SJCRH30 (cell line): ENCODE measurements around the gene KCNIP3. TPM values are rescaled to one million over a fixed set of nuclear protein-coding genes. Genes with fewer than 3 reads are reported as not detected.
"Not testable (repeated sequence)": the region's sequence is repeated elsewhere in the genome, so short reads cannot be mapped to it uniquely, and the experiment has no call there.

ENCODE experiments used
- DNase-seq, 2 experiments: peaks; one replicate each; pipeline ENCODE4 v3.0.0-alpha.2; 2015 to 2020
- H3K27ac ChIP-seq: fragments of 250-450 bp; sonication (Bioruptor Pico); 2 replicates; pipeline ENCODE4 v1.5.1; 2020; ENCODE audit warnings: mild to moderate bottlenecking, moderate library complexity
- H3K27me3 ChIP-seq: fragments of 250-450 bp; sonication (Bioruptor Pico); 2 replicates; pipeline ENCODE4 v1.5.1; 2020; ENCODE audit warnings: mild to moderate bottlenecking, moderate library complexity
- H3K36me3 ChIP-seq: fragments of 250-450 bp; sonication (Bioruptor Pico); 2 replicates; pipeline ENCODE4 v1.5.1; 2020; ENCODE audit warnings: mild to moderate bottlenecking, moderate library complexity
- H3K4me1 ChIP-seq: fragments of 250-450 bp; sonication (Bioruptor Pico); 2 replicates; pipeline ENCODE4 v1.5.1; 2020; ENCODE audit warnings: mild to moderate bottlenecking, moderate library complexity
- H3K4me3 ChIP-seq: fragments of 250-450 bp; sonication (Bioruptor Pico); 2 replicates; pipeline ENCODE4 v1.5.1; 2020; ENCODE audit warnings: mild to moderate bottlenecking, moderate library complexity
- H3K9me3 ChIP-seq: fragments of 250-450 bp; sonication (Bioruptor Pico); replicated peaks from 2 replicates; pipeline ENCODE4 v1.5.1; 2020; ENCODE audit warnings: mild to moderate bottlenecking, moderate library complexity
- total RNA-seq: library from RNA; depleted of rRNA; stranded (reverse); fragments of >200 nt; shearing (Covaris generic); gene quantifications from 2 replicates; pipeline ENCODE4 v1.2.3, GENCODE V29; 2014

KCNIP3 gene
- total RNA-seq, 1 experiment from 2014 or later, result not detected

DNA sequence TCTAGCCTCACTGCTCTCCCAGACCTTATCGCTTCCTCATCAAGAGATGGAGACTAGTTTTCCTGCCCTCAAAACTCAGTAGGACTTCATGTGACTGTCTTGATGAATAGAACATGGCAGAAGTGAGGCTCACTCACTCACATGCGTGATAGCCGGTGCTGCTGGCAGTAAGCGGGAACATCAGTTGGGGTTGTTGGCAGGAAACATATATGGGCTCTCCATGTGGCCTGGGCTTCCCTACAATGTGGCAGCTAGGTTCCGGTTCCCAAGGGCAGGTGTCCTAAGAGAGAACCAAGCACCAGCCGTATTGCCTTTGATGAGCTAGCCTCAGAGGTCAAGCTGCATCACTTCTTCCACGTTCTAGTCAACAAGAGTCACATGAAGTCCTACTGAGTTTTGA lies 90.2 kb downstream of the KCNIP3 start:
- H3K36me3 ChIP-seq, result no peaks in the 10 kb centered on the region
- no peak overlapping the region for H3K27ac ChIP-seq
- H3K4me1 ChIP-seq, result no peaks in the 10 kb centered on the region
- H3K4me3 ChIP-seq, result no peak overlapping the region
- DNase-seq, result no peak
- 0 out of 2 replicates have a peak, but pooled peaks cover 4% of the 10 kb centered on the region for H3K27me3 ChIP-seq
- no peaks in the 10 kb centered on the region for H3K9me3 ChIP-seq

DNA sequence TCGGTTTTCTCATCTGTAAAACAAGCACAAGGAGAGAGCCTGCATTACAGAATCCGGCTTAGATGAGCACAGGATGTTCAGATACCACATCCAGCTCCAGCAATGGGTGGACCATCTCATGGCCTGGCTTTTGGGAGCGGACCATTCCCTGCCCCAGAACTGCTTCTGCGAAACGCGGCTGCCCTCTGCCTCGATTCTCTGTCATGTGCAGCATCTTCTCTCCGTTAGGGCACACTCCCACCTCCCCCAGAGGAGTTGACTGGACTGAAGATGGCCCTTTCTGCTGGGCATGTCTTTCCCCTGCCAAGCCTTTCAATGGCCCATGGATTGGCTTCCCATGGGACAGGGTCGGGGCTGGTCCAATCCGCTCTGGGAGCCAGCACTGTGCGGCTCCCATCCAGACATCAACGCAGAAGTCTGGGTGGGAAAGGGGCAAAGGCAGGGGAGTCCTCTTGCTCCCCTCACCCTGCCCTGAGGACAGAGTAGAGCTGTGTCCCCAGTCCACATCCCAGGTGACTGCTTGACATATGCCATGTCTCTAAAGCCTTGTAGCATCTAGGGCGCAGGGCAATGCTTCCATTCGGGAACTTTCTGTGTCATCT lies 91.0 kb downstream of the KCNIP3 start:
- no peak for DNase-seq
- Histone ChIP-seq H3K27me3 (0 out of 2 replicates have a peak, but pooled peaks cover 4% of the 10 kb centered on the region), H3K36me3 (no peaks in the 10 kb centered on the region)

DNA sequence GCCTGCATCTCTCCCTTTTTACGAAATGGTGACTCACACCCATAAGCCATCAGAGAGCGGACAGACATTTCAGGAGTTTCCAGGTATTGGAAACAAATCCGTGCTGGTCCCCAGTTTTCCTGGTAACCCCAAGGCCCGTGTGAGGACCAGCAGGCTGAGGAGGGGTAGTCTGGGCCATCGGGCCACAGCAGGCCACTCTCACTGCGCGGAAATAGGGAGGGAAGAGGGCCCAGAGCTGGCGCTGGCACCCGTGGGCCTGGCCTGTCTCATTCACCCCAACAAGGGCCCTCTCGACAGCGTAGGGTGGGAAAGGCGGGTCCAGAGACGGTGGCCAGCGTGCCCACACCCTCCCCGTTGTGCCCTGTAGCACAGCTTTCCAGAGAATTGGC lies 91.7 kb downstream of the KCNIP3 start:
- no peaks in the 10 kb centered on the region for H3K4me1 ChIP-seq
- H3K4me3 ChIP-seq, result no peak overlapping the region
- H3K27me3 ChIP-seq, result 0 out of 2 replicates have a peak, but pooled peaks cover 4% of the 10 kb centered on the region
- H3K36me3 ChIP-seq, result no peaks in the 10 kb centered on the region
- no peak for DNase-seq
- no peak overlapping the region for H3K27ac ChIP-seq
- no peaks in the 10 kb centered on the region for H3K9me3 ChIP-seq

More for the DNA sequence above, 91.0 kb downstream of the KCNIP3 start:
- H3K9me3 ChIP-seq, result no peaks in the 10 kb centered on the region
- H3K27ac ChIP-seq, result no peak overlapping the region
- H3K4me1 ChIP-seq, result no peaks in the 10 kb centered on the region
- H3K4me3 ChIP-seq, result no peak overlapping the region

DNA sequence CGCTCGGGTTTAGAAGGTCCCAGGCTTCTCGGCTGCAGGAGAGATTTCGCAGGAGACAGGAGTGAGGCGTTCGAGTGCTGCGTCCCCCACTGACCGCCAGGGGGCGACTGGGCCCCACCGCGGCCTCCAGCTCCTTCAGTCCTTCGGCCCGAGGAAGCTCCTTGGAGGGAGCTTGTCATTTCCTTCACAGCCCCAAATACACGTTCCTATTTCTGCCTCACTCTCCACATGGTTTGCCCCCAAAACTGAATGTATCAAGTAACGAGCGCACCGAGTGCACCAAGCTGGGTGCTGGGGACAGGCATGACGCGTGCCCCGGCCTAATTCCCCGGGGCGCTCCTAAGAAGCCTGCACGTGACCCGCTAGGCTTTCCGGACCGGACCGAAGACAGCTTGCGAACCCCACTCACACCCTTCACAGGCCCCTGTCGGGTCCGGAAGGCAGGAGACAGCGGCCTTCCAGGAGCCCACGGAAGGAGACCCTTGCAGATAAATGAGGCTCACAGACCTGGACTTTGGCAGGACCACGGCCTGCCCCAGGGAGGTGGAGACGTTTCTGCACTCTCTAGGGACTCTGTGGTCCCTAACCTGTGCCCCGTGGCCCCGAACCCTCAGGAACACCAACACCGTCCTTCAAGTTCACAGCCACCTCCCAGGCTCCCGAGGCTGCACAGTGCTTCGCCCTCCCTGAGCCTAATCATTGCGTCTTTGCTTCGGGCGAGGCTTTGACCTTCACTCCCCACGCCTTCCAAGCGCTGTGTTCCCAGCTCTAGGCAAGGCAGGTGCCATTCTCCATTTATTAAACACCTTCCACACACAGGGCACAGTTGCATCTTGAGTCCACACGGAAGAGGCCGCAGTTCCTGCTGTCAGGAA lies 92.3 kb downstream of the KCNIP3 start:
- Histone ChIP-seq H3K36me3 (no peaks in the 10 kb centered on the region), H3K9me3 (no peaks in the 10 kb centered on the region), H3K4me1 (no peaks in the 10 kb centered on the region), H3K4me3 (no peak overlapping the region), H3K27ac (no peak overlapping the region), H3K27me3 (0 out of 2 replicates have a peak, but pooled peaks cover 4% of the 10 kb centered on the region)
- peak; percentile 38 to 69 for DNase-seq

DNA sequence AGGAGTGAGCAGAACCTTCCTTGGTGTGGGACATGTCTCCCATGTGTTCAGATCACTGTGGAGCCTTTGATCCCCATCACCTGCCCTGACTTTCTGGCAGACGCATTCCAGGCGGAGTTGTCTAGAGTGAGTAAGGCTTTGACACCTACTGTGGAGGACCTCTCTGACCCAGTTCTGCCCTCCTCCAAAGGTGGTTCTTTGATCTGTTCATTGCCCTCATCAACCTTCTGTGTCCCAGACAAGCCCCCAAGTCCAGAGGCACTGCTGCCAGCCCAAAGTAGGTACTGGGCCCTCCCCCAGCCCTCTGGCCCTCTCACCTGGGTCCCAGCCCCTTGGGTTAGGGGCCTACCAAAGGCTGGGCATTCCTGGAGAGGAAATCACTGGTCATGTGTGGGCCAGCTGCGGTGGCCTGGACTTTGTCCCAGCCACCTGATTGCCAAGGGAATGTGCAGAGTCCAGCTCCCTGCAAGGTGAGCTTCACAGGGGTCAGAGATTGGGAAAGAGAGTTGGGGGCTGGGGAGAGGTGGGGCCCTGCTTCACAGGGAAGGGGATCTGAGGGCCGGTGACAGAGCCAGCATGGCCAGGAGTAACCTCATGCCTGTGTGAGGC lies 93.2 kb downstream of the KCNIP3 start:
- H3K4me3 ChIP-seq, result no peak overlapping the region
- no peaks in the 10 kb centered on the region for H3K4me1 ChIP-seq
- 0 out of 2 replicates have a peak, but pooled peaks cover 4% of the 10 kb centered on the region for H3K27me3 ChIP-seq
- H3K27ac ChIP-seq, result no peak overlapping the region
- no peaks in the 10 kb centered on the region for H3K9me3 ChIP-seq
- no peak for DNase-seq
- H3K36me3 ChIP-seq, result no peaks in the 10 kb centered on the region

DNA sequence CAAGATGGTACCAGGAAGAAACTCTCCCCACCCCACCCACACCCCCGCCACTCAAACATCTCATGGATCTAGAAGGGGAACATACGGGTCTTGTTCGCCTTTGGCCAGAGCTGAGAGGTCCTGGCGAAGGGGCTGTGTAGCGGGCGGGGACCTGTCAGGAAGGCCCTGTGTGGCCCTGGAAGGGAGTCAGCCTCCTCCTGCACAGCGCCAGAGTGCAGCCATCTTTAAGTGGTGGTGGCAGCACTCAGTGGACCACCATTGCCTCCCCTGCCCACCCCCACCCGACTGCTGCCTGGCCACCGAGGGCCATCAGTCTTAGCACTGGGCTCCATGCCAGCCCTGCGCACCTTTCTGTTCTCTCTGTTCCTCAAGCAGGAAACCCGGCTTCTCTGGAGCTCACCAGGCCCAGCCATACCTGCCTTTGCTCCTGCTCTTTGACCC lies 93.8 kb downstream of the KCNIP3 start:
- no peak for DNase-seq
- no peak overlapping the region for H3K4me3 ChIP-seq
- no peak overlapping the region for H3K27ac ChIP-seq

DNA sequence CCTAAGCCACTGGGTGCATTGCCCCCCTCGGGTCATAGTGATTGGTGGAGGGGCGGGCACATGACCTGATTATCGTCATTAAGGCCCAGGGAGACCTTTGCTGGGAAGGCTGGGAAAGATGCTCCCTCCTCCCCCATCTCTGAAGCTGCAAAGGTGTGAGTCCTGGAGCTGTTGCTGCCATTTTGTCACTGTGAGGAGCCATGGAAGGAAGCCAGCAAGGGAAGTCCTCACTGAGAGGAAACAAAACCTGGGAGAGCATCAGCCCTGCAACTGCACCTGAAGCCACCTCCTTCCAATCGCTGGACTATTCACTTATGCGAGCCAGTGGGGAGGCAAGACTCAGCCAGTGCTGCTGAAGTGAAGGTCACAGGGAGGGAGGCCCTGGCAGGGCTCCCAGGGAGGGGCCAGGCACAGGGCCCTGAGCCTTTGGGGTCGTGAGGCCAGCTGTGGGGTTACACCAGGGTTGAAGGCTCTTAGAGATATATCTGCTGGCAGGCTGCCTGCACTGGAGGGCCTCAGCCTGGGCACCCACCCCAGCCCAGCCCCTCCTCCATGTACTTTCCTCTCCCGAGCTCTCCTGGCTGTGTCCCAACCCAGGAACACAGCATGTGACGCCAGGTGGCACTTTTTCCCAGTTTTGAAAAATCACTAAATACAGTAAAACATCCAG lies 94.6 kb downstream of the KCNIP3 start:
- no peak overlapping the region for H3K27ac ChIP-seq
- H3K27me3 ChIP-seq, result 0 out of 2 replicates have a peak, but pooled peaks cover 4% of the 10 kb centered on the region
- no peak overlapping the region for H3K4me3 ChIP-seq
- H3K36me3 ChIP-seq, result no peaks in the 10 kb centered on the region
- H3K4me1 ChIP-seq, result no peaks in the 10 kb centered on the region
- no peaks in the 10 kb centered on the region for H3K9me3 ChIP-seq
- no peak for DNase-seq

More for the DNA sequence above, 93.8 kb downstream of the KCNIP3 start:
- no peaks in the 10 kb centered on the region for H3K36me3 ChIP-seq
- 0 out of 2 replicates have a peak, but pooled peaks cover 4% of the 10 kb centered on the region for H3K27me3 ChIP-seq
- no peaks in the 10 kb centered on the region for H3K4me1 ChIP-seq
- H3K9me3 ChIP-seq, result no peaks in the 10 kb centered on the region

DNA sequence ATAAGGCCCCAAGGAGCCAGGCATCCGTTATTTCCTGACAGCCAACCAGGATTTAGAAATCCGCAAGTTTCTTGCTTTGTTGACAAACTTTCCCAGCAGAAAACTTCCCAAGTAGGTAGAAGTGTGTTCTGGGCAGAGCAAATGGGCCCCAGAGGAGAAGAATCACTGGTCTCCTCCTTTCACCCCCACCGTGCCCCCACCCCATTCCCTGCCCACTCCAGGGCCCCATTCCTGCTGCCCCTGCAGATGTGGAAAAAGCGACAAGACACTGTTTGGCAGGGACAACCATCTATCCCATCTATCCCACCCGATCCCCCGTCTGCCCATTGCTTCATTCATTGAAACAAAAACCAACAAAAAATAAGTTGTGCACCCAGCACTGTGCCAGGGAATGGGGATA lies 95.2 kb downstream of the KCNIP3 start:
- no peaks in the 10 kb centered on the region for H3K4me1 ChIP-seq

DNA sequence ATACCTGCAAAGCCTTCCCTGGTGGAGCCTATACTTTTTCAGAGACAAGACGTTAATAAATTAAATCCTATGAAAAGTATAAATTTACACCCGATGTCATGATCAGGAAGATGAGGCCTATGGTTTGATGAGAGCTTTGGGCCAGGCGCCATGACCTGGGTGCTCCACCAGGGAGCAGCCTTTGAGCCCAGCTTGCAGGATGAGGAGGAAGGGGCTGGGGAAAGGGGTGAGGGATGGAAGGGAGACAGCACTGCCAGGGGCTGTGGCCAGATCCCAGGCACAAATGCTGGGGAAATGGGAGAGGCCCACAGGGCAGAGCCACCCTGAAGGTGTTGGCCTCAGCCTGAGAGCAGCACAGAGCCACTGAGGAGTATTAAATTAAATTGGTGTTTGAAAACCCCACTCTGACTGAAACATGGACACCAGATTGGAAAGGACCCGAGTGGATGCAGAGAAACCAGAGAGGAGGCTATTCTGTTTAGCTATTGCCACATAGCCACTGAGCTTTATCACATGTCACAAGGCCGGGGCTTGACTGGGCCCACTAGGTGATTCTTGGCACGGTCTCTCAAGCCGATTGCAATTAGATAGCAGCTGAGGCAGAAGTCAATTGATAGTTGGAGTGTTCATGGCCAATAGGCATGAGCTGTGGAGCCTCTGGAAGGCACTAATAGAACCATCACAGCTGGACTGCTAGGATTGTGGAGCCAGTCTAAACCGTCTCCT lies 95.7 kb downstream of the KCNIP3 start:
- Histone ChIP-seq H3K4me3 (no peak overlapping the region), H3K4me1 (no peaks in the 10 kb centered on the region), H3K9me3 (no peaks in the 10 kb centered on the region), H3K27me3 (0 out of 2 replicates have a peak, but pooled peaks cover 4% of the 10 kb centered on the region), H3K36me3 (no peaks in the 10 kb centered on the region), H3K27ac (no peak overlapping the region)
- DNase-seq, result no peak

More for the DNA sequence above, 95.2 kb downstream of the KCNIP3 start:
- Histone ChIP-seq H3K27me3 (0 out of 2 replicates have a peak, but pooled peaks cover 4% of the 10 kb centered on the region), H3K36me3 (no peaks in the 10 kb centered on the region), H3K9me3 (no peaks in the 10 kb centered on the region), H3K4me3 (no peak overlapping the region), H3K27ac (no peak overlapping the region)
- no peak for DNase-seq

DNA sequence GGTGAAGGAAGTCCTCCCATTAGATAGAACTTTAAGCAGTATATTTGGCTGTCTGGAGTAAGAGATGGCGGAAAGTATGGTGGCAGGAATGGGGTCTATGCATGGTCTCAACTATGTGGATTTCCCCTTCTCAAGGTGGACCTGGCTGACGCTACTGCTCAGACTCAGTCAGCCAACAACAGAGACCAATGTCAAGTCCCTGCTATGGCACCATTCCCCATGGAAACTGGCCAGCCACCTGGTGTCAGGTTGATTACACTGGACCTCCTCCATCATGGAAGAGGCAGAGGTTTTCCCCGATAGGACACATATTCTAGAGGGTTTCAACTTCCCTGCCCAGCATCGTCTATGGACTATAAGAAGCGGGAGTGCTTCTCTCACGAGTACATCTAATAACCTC lies 96.8 kb downstream of the KCNIP3 start:
- no peak overlapping the region for H3K27ac ChIP-seq
- H3K4me3 ChIP-seq, result no peak overlapping the region
- H3K4me1 ChIP-seq, result no peaks in the 10 kb centered on the region
- no peak for DNase-seq
- H3K9me3 ChIP-seq, result no peaks in the 10 kb centered on the region
- no peaks in the 10 kb centered on the region for H3K36me3 ChIP-seq
- H3K27me3 ChIP-seq, result no peaks in the 10 kb centered on the region

DNA sequence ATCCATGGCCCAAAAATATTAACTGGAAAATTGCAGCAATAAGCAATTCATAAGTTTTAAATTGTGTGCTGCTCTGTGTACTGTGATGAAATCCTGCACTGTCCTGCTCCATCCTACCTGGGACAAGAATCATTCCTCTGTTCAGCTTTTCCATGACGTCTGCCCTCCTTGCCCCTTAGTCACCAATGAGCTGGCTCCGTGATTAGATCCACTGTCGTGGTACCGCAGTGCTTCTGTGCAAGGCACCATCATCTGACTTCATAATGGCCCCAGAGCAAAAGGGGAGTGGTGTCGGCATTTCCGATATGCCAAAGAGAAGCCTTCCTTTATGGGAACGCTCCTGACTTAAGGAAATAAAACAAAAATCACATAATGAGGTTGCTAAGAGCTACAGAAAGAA lies 101.9 kb downstream of the KCNIP3 start:
- H3K9me3 ChIP-seq, result no peaks in the 10 kb centered on the region
- H3K27ac ChIP-seq, result no peak overlapping the region
- no peaks in the 10 kb centered on the region for H3K36me3 ChIP-seq
- DNase-seq, result no peak
- no peaks in the 10 kb centered on the region for H3K4me1 ChIP-seq
- no peak overlapping the region for H3K4me3 ChIP-seq
- H3K27me3 ChIP-seq, result no peaks in the 10 kb centered on the region

DNA sequence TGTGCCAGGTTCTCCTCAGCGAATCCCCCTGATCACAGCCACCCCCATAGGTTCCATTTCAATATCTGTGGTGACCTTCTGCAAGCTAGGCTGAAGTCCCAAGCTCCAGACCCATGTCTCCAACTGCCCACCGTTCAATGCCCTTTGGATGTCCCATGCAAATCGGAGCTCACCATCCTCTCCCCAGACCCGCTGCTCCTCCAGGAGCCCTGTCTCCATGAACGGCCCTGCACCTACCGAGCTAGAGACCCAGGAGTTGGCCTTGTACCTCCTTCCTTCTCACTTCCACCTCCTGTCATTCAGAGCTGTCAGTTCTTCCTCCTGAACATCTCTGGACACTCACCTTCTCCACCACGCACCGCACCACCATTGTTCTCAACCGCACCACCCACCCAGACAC lies 104.3 kb downstream of the KCNIP3 start:
- peak overlapping the region; percentile 97 for H3K4me3 ChIP-seq
- no peaks in the 10 kb centered on the region for H3K9me3 ChIP-seq
- H3K4me1 ChIP-seq, result no peaks in the 10 kb centered on the region
- no peaks in the 10 kb centered on the region for H3K36me3 ChIP-seq
- no peaks in the 10 kb centered on the region for H3K27me3 ChIP-seq
- H3K27ac ChIP-seq, result no peak overlapping the region
- no peak for DNase-seq

DNA sequence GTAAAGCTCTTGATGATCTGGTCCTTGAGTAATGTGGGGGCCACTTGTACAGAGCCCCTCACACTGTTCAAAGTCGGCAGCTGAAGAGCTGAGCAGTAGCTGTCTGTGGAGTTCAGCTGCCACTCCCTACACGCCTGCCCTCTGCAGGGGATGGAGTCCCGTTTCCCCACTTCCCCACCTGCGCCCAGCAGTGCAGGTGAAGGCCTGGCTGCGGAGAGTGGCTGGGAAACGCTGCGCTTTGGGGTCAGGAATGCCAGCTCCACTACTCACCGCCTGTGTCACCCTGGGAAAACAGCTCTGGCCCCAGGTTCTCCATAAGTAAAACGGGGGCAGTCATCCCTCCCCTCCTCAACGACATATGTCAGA lies 104.8 kb downstream of the KCNIP3 start:
- DNase-seq, H3K36me3 ChIP-seq, H3K9me3 ChIP-seq, H3K27me3 ChIP-seq, H3K4me1 ChIP-seq: not testable (repeated sequence)
- Histone ChIP-seq H3K27ac (peak overlapping the region; percentile 80), H3K4me3 (peak overlapping the region; percentile 97)
